Endothelial cell of umbilical vein (primary cell): Measurements from ENCODE around the gene VEZT. TPM values are rescaled to one million over a fixed set of nuclear protein-coding genes. Genes with fewer than 3 reads are reported as not detected.
"Not testable (repeated sequence)": the region's sequence is repeated elsewhere in the genome, so short reads cannot be mapped to it uniquely, and the experiment has no call there.

Source experiments
- BruUV-seq: library from RNA; stranded (reverse); fragments of 400-500 nt; replicated peaks from 2 replicates; lab custom pipeline; 2021; lab: Mats Ljungman, UMichigan
- CTCF ChIA-PET: fragments of 300-600, 350-600 bp; sonication (Branson Sonifier 250); formaldehyde crosslinking; loops from one replicate; lab custom pipeline; 2021; ENCODE audit warnings: antibody characterized with exemption, inconsistent platforms; lab: Charles Lee
- POLR2A ChIA-PET: fragments of 300-600, 350-600 bp; sonication (Branson Sonifier 250); formaldehyde crosslinking; loops from one replicate; lab custom pipeline; 2021; ENCODE audit warnings: antibody characterized with exemption, inconsistent platforms; lab: Charles Lee
- DNase-seq: peaks from one replicate; pipeline ENCODE4 v3.0.0-alpha.2; 2011; ENCODE audit warnings: low read depth, low spot score
- FAIRE-seq: peaks from 2 replicates; lab custom pipeline; 2011; peaks lifted over from hg19 to GRCh38; lab: Jason Lieb, UNC
- H2AFZ ChIP-seq: 2 replicates; pipeline ENCODE4 v1.6.0; 2012; ENCODE audit warnings: low read depth, low read length, control low read depth, inconsistent platforms
- H3K27ac ChIP-seq: 2 replicates; pipeline ENCODE4 v1.5.1; 2011; ENCODE audit warnings: low read depth, mild to moderate bottlenecking, control low read depth, low read length, moderate library complexity; ENCODE audit not compliant: insufficient read depth
- H3K27me3 ChIP-seq, 2 experiments: 2 replicates each; pipeline versions ENCODE4 v1.6.0 to v1.6.1; 2011; ENCODE audit warnings: low read length in 2 of 2, mixed read lengths in 1 of 2; ENCODE audit not compliant: control insufficient read depth in 2 of 2, insufficient read depth in 2 of 2
- H3K36me3 ChIP-seq, 2 experiments: 2 replicates in 1 of 2; 3 replicates in 1 of 2; pipeline ENCODE4 v1.5.1; 2011; ENCODE audit warnings: low read length in 2 of 2, mild to moderate bottlenecking in 1 of 2, moderate library complexity in 1 of 2; ENCODE audit not compliant: control insufficient read depth in 2 of 2, insufficient read depth in 2 of 2; ENCODE audit errors: extremely low read depth in 1 of 2
- H3K4me1 ChIP-seq: 3 replicates; pipeline ENCODE4 v1.5.1; 2011; ENCODE audit warnings: mild to moderate bottlenecking, low read length; ENCODE audit not compliant: control insufficient read depth, insufficient read depth; ENCODE audit errors: extremely low read depth
- H3K4me2 ChIP-seq: 2 replicates; pipeline ENCODE4 v1.6.1; 2011; ENCODE audit warnings: low read length, control low read depth, mixed read lengths; ENCODE audit not compliant: insufficient read depth
- H3K4me3 ChIP-seq, 3 experiments: fragments of 200-600 bp in 1 of 3; sonication (generic), shearing (Covaris generic) in 1 of 3; replicated peaks in 1 of 3; 2 replicates each; pipeline ENCODE4 v1.5.1; 2011 to 2016; ENCODE audit warnings: control low read depth in 3 of 3, low read length in 3 of 3, mild to moderate bottlenecking in 2 of 3, inconsistent platforms in 1 of 3, low read depth in 1 of 3, moderate library complexity in 1 of 3; ENCODE audit not compliant: insufficient read depth in 1 of 3
- H3K79me2 ChIP-seq: 2 replicates; pipeline ENCODE4 v1.6.0; 2012; ENCODE audit warnings: low read length, inconsistent platforms; ENCODE audit not compliant: control insufficient read depth, insufficient read depth
- H3K9ac ChIP-seq: replicated peaks from 2 replicates; pipeline ENCODE3; 2011; ENCODE audit warnings: low read length, control low read depth; ENCODE audit not compliant: insufficient read depth; ENCODE audit errors: extremely low read depth
- H3K9me1 ChIP-seq: replicated peaks from 3 replicates; pipeline ENCODE4 v1.6.0; 2011; ENCODE audit warnings: mild to moderate bottlenecking, low read length; ENCODE audit not compliant: control insufficient read depth, insufficient read depth; ENCODE audit errors: extremely low read depth
- H3K9me3 ChIP-seq: replicated peaks from 2 replicates; pipeline ENCODE4 v1.5.1; 2012; ENCODE audit warnings: low read length, inconsistent platforms; ENCODE audit not compliant: control insufficient read depth, insufficient read depth
- H4K20me1 ChIP-seq: replicated peaks from 2 replicates; pipeline ENCODE3; 2011; ENCODE audit warnings: mild to moderate bottlenecking, low read length; ENCODE audit not compliant: control insufficient read depth, insufficient read depth; ENCODE audit errors: extremely low read depth
- EZH2 ChIP-seq: IDR thresholded peaks from 2 replicates; pipeline ENCODE4 v1.6.1; 2012; ENCODE audit warnings: borderline replicate concordance, low read depth, mild to moderate bottlenecking, moderate library complexity, low read length, inconsistent platforms; ENCODE audit not compliant: severe bottlenecking
- FOS ChIP-seq: IDR thresholded peaks from 2 replicates; pipeline ENCODE4 v1.6.1; 2011; ENCODE audit warnings: mild to moderate bottlenecking, low read length, moderate library complexity, borderline replicate concordance; ENCODE audit not compliant: insufficient read depth
- GATA2 ChIP-seq: IDR thresholded peaks from 2 replicates; pipeline ENCODE4 v1.7.0; 2011; ENCODE audit warnings: low read depth, mild to moderate bottlenecking, moderate library complexity, mixed read lengths, low read length; ENCODE audit not compliant: insufficient read length, insufficient read depth
- JUN ChIP-seq: IDR thresholded peaks from 2 replicates; pipeline ENCODE4 v1.6.1; 2011; ENCODE audit warnings: borderline replicate concordance, low read depth; ENCODE audit not compliant: insufficient read length, insufficient read depth
- MAX ChIP-seq: IDR thresholded peaks from 2 replicates; pipeline ENCODE4 v1.6.1; 2011; ENCODE audit not compliant: insufficient read depth, insufficient read length
- MYC ChIP-seq: IDR thresholded peaks from one replicate; pipeline ENCODE4 v1.6.1; 2011; ENCODE audit warnings: mild to moderate bottlenecking, low read depth, low read length
- POLR2A ChIP-seq: IDR thresholded peaks from 2 replicates; pipeline ENCODE4 v1.6.1; 2012; ENCODE audit warnings: low read depth, mild to moderate bottlenecking, control low read depth, low read length
- POLR2AphosphoS5 ChIP-seq: IDR thresholded peaks from 2 replicates; pipeline ENCODE4 v1.6.1; 2012; ENCODE audit warnings: low read depth, mild to moderate bottlenecking, control low read depth, low read length, moderate library complexity; ENCODE audit not compliant: insufficient read depth
- dilution Hi-C: fragments of 300-500 bp; cut with MboI; formaldehyde crosslinking; loops from one replicate; pipeline ENCODE4 v1.15.0; 2019; ENCODE audit warnings: low sequenced_read_pairs; ENCODE audit not compliant: extremely low pct_ligation_motif_present
- intact Hi-C: fragments of 100-400 bp; cut with micrococcal nuclease; formaldehyde crosslinking; loops from one replicate; pipeline ENCODE4 v1.10.0; 2022
- polyA plus RNA-seq, 4 experiments: library from polyadenylated mRNA; depleted of rRNA in 3 of 4; stranded (reverse) in 3 of 4; unstranded in 1 of 4; fragments of >200 nt; gene quantifications; 2 replicates each; pipeline versions ENCODE4 v1.2.1 to v1.2.3, GENCODE V29; 2011 to 2012; ENCODE audit warnings: missing spikeins in 1 of 4
- total RNA-seq: library from RNA; stranded (reverse); gene quantifications from 2 replicates; pipeline ENCODE4 v1.2.3, GENCODE V29; 2021
- TF ChIP-seq, protein P1 (sequence below), 2 donors: IDR thresholded peaks; 1 replicate in 1 of 2; 2 replicates in 1 of 2; pipeline ENCODE4 v1.5.1; 2011; ENCODE audit warnings: low read length in 2 of 2, mild to moderate bottlenecking in 2 of 2, moderate library complexity in 2 of 2, control low read depth in 1 of 2, inconsistent platforms in 1 of 2, low read depth in 1 of 2; ENCODE audit not compliant: insufficient read depth in 1 of 2; ENCODE audit errors: extremely low read depth in 1 of 2

The VEZT gene
- total and polyA plus RNA-seq, 2 donors (not counting 3 experiments of a cell fraction or from before 2014, with no cell fraction given), result 57.8 to 91.3 TPM

GRCh38 chr12:95240556-95240955 is 22.9 kb downstream of the VEZT start:
- ChIA-PET CTCF (interaction anchor here (1.1 to 2.8 kb wide), 2 partner anchors 8 to 12 kb away, joined by 3 to 11 read pairs; no protein-coding TSS in a partner anchor), POLR2A (no interaction called here)
- no peak overlapping the region for H3K4me3 ChIP-seq
- H3K27ac ChIP-seq, result no peak overlapping the region
- H3K79me2 ChIP-seq, result peaks cover 69% of the 10 kb centered on the region
- no peak overlapping the region for H2AFZ ChIP-seq
- no peaks in the 10 kb centered on the region for H3K4me1 ChIP-seq
- dilution Hi-C loops, result no loop called here
- no peaks in the 10 kb centered on the region for H3K9me3 ChIP-seq
- peaks cover 0 to 2% of the 10 kb centered on the region in 2 experiments for H3K36me3 ChIP-seq
- DNase-seq (no peak), FAIRE-seq (no peak)
- no peak overlapping the region for H3K9ac ChIP-seq
- no peaks in the 10 kb centered on the region for H4K20me1 ChIP-seq
- intact Hi-C loops, result no loop called here
- no peak for TF ChIP-seq JUN
- TF ChIP-seq POLR2A, result no peak
- TF ChIP-seq POLR2AphosphoS5, result no peak
- TF ChIP-seq FOS, result no peak
- no peak for TF ChIP-seq MYC
- TF ChIP-seq MAX, result no peak
- no peak for TF ChIP-seq GATA2
- TF ChIP-seq EZH2, result no peak
- TF ChIP-seq, protein P1, sequence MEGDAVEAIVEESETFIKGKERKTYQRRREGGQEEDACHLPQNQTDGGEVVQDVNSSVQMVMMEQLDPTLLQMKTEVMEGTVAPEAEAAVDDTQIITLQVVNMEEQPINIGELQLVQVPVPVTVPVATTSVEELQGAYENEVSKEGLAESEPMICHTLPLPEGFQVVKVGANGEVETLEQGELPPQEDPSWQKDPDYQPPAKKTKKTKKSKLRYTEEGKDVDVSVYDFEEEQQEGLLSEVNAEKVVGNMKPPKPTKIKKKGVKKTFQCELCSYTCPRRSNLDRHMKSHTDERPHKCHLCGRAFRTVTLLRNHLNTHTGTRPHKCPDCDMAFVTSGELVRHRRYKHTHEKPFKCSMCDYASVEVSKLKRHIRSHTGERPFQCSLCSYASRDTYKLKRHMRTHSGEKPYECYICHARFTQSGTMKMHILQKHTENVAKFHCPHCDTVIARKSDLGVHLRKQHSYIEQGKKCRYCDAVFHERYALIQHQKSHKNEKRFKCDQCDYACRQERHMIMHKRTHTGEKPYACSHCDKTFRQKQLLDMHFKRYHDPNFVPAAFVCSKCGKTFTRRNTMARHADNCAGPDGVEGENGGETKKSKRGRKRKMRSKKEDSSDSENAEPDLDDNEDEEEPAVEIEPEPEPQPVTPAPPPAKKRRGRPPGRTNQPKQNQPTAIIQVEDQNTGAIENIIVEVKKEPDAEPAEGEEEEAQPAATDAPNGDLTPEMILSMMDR (IDR thresholded peaks at IDR 0.05; ENCODE audit: extremely low read depth in 1 of 2, insufficient read depth in 1 of 2, low read depth in 1 of 2, low read length in 2 of 2), result no peak
- H3K4me2 ChIP-seq, result no peak overlapping the region
- no peaks in the 10 kb centered on the region for H3K27me3 ChIP-seq
- BruUV-seq, result no TSS peak
- no peaks in the 10 kb centered on the region for H3K9me1 ChIP-seq

DNA sequence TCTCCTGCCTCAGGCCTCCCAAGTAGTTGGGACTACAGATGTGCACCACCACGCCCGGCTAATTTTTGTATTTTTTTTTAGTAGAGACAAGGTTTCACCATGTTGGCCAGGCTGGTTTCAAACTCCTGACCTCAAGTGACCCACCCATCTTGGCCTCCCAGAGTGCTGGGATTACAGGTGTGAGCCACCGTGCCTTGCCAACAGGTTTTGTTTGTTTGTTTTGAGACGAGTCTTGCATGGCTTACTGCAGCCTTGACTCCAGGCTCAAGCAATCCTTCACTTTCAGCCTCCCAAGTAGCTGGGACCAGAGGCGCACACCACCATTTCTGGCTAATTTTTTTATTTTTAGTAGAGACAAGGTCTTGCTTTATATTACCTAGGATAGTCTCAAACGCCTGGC is 23.5 kb downstream of the VEZT start:
- peaks cover 73% of the 10 kb centered on the region for H3K79me2 ChIP-seq
- H3K36me3 ChIP-seq, dilution Hi-C loops, intact Hi-C loops, BruUV-seq, H3K27ac ChIP-seq, H3K4me2 ChIP-seq, DNase-seq, H3K9me3 ChIP-seq, H3K4me1 ChIP-seq, H3K4me3 ChIP-seq, H3K27me3 ChIP-seq, H3K9ac ChIP-seq, H3K9me1 ChIP-seq, H2AFZ ChIP-seq, H4K20me1 ChIP-seq, POLR2A ChIA-PET, FAIRE-seq: not testable (repeated sequence)
- CTCF ChIA-PET, result interaction anchor here (1.1 to 2.8 kb wide), 2 partner anchors 9 to 13 kb away, joined by 3 to 11 read pairs; no protein-coding TSS in a partner anchor
